EL (cell line): Measurements from ENCODE around the gene RNF25.

ENCODE experiments used
- DNase-seq: peaks from one replicate; pipeline ENCODE4 v3.0.0-alpha.2; 2016

The RNF25 gene

DNA sequence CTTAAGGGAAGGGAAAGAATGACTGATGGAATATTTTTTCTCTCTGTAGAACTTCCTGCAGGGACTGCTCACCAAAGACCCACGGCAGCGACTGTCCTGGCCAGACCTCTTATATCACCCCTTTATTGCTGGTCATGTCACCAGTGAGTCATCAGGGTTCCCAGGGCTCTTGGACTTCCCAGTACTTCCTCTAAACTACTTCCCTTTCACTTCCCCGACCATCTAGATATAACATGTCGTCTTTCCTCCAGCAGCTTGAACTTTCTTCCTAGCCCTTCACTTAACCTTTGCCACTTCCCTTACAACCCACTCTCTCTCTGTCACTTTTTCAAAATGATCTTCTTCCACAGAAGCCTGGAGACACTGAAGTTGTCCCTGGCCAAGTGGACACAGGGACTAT lies 7.3 kb upstream of the RNF25 start:
- DNase-seq = peak; percentile 46

DNA sequence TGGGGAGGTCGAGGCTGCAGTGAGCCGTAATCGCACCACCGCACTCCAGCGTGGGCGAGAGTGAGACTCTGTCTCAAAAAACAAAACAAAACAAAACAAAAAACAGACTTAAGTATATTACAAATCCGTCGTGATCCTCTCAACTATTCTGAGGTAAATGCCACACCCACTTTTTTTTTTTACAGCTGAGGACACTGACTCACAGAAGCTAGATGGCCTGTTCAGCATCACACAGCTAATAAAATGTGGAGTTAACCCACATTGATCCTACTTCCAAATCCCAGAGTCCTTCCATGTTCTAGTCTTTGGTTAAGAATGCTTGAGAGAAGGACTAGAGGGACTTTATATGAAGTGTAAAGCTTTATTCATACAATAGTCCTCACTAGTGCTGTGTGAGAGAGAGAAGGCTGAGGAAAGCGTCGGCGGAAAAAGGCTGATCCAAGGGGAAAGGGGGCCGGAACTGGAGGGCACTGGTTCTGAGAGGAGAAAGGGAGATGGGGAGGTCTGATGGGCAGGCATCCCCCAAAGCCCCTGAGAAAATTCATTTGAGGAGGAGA lies 627 bp downstream of the RNF25 start:
- peak; percentile 41 for DNase-seq

GRCh38 chr2:218664653-218665052 lies 7.1 kb downstream of the RNF25 start:
- DNase-seq = no peak

GRCh38 chr2:218663901-218664300 lies 7.9 kb downstream of the RNF25 start:
- no peak for DNase-seq

DNA sequence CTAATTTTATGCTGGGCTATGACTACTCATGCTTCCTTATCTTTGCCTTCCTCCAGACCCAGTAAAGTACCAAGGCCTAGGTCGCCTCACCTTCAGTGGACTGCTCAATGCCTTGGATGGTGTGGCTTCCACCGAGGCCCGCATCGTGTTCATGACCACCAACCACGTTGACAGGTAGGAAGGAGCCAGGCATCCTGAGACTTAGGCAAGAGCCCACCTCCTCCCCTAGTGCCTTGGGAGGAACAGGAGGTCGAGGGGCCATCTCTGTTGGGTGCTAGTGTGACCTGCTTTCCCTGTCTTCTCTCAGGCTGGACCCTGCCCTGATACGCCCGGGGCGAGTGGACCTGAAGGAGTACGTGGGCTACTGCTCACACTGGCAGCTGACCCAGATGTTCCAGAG lies 9.0 kb downstream of the RNF25 start:
- DNase-seq = no peak

GRCh38 chr2:218662377-218662776 lies 9.4 kb downstream of the RNF25 start:
- no peak for DNase-seq

GRCh38 chr2:218659988-218660358 lies 11.8 kb downstream of the RNF25 start:
- DNase-seq = no peak

- peak; percentile 89 for DNase-seq
These were observed 12.4 kb downstream of the RNF25 start, which contains the start of the genes BCS1L and ZNF142 for GRCh38 chr2:218659258-218659987. TSS of gene BCS1L (plus strand) at chr2:218659683. CDS start at chr2:218660988, 1,305 bp downstream. TSS of gene ZNF142 (minus strand) at chr2:218659623. CDS start at chr2:218656429, 3,194 bp downstream.

DNA sequence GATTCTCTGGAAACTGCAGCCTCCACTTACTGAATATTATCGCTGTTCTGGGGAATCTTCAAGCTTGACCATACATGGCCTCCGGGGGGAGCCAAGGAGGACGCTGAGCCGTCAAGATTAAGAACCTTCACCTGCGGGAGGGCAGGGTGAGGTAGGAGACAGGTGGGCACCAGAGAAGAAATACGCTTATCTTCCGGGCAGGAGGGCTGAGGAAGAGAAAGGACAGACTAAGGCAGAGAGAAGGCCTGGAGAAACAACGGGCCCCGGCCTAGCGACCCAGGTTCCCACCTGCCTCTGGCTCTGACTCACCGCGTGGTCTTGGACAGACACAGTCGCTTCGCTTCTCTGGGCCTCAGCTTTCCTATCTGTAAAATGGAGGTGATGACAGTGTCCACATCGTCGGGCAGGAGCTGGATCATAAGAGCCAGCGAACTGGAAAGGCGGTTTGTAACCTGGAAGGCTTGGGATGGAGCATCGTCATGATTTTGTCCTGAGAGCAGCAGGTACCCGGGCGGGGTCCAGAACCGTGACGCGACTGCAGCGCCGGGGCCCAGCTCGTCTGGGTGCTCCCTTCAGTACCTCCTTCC lies 13.0 kb downstream of the RNF25 start:
- peak; percentile 52 for DNase-seq

- no peak for DNase-seq
These were observed 16.1 kb downstream of the RNF25 start for GRCh38 chr2:218655751-218656150.

GRCh38 chr2:218648787-218649100 lies 23.1 kb downstream of the RNF25 start:
- DNase-seq = no peak

- DNase-seq = peak; percentile 64
These were observed 23.6 kb downstream of the RNF25 start for GRCh38 chr2:218648088-218648786.

- DNase-seq = peak; percentile 46
These were observed 26.7 kb downstream of the RNF25 start for GRCh38 chr2:218645126-218645525.

GRCh38 chr2:218644721-218645120 lies 27.1 kb downstream of the RNF25 start:
- DNase-seq = no peak

DNA sequence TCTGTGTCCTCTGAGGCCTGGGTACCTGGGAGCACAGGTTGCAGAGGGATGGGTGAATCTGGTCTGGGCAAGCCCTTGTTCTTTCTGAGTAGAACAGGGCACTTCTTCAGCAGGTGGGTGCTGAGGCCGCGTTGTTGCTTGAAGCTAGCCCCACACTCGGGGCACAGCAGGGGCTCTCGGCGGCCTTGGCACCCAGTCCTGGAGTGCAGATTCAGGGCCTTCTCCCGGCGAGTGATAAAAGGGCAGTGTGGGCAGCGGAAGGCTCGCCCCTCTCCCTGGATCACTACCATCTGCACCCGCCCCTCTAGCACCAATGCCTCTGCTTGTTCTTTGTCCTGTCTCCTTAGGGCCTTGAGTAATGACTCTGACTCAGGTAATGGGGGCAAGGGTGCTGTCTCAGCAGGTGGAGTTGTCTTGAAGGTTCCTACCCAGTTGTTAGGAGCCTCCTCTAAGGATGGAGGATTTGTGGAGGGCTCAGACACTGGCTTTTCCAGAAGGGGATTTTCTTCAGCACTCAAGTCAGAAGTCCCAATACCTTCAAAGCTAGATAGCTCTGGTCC lies 28.0 kb downstream of the RNF25 start:
- DNase-seq = no peak

DNA sequence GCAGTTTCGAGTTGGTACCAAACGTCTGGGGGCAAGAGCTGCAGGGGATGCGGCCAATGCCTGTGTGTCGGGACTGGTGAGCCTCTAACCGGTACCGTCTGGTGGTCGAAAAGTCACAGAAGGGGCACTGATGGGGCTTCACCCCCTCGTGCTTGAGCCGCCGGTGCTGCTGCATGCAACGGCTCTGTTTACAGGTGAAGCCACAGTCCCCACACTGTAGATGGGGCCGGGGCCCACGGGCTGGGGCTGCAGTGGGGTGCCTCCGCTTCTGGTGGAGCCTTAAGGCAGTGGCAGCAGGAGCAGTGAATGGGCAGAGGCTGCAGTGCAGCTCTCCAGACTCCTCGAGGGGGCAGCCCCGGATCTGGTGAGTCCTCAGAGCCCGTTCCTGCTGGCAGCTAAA lies 29.0 kb downstream of the RNF25 start:
- DNase-seq = no peak

DNA sequence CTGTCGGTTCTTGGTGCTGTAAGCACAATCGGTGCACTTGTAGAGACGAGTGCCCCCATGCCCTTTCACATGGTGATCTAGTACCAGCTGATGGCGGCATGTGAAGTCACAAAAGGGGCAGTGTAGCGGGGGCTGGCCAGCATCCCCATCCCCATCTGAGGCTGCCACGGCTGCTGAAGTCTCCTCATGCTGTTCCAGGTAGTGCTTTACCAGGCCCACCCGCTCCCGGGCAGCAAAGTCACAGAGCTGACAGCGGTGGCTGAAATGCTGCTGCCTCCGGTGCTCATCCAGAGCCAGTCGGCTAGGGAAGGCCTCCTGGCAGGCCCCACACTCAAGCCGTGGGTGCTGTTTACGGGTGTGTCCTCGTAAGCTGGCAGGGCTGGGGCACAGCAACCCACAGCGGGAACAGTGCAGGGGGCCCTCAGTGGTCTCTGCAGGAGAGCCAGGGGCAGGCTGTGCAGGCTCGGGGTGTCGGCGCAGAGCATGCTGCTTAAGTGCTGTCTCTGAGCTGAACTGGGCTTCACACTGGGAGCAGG lies 29.6 kb downstream of the RNF25 start:
- DNase-seq = no peak

DNA sequence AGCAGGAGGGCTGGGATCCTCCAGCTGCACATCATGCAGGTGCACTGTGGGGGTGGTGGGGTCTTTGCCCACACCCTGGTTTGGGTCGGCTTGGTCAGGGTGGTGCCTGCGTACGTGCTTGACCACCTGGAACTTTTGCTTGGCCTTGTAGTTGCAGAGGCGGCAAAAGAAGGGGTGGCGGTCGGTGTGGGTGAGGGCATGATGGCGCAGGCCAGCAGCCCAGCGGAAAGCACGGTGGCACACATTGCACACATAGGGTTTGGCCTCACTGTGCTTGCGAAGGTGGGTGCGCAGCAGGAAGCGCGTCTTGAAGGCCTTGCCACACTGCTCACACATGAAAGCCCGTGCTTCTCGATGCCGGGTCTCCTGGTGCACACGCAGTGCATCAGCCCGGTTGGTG lies 33.4 kb downstream of the RNF25 start:
- no peak for DNase-seq

- no peak for DNase-seq
These were observed 36.1 kb downstream of the RNF25 start for GRCh38 chr2:218635719-218636118.

DNA sequence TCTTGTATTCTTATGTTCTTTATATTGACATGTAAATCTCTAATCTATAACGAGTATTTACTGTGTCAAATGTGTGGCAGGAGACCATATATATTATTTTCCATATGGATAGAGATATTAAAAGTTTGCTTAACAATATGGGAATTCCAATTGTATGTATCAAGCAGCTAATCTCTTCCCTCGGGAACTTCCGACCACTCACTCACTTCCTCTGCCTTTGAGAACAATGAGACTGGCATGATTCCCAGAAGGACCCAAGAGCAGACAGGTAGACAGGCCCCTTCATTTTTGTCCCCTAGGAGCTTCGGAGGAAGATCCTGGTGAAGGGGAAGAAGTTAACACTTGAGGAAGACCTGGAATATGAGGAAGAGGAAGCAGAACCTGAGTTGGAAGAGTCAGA lies 40.0 kb downstream of the RNF25 start:
- peak; percentile 36 for DNase-seq

DNA sequence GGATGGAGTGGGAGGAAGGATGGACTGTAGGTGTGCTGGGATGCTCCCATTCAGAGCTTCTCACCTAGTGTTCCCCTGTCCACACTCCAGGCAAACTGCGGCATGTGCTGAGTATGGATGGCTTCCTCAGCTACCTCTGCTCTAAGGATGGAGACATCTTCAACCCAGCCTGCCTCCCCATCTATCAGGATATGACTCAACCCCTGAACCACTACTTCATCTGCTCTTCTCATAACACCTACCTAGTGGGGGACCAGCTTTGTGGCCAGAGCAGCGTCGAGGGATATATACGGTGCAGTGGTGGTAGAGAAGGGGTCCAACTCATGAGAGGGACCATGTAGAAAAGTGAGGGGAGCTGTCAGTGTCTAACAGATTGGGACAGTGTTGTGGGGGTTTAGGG lies 43.9 kb downstream of the RNF25 start:
- no peak for DNase-seq

GRCh38 chr2:218626369-218626768 lies 45.4 kb downstream of the RNF25 start:
- DNase-seq = no peak

DNA sequence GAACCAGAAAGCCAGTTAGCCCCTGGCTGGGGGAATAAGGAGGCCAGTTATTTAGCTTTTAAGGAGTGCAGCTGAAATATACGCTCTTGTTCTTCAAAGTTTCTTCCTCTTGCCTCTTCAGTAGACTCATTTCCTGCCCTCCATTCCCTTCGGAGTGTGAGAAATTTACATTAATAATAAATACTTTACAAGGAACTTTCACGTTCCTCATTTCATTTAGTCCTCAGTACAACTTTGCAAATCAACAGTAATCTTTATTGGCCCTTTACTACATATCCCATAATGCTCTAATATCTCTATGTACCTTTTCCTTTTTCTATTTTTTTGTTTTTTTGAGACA lies 48.5 kb downstream of the RNF25 start:
- no peak for DNase-seq
